Astrocyte (in vitro differentiated cells and primary cell): Measurements from ENCODE around the gene FMOD.
A peak's percentile ranks its signal among the peaks of the same experiment; 100 is the strongest.

Source experiments
- EZH2 ChIP-seq: IDR thresholded peaks from 2 replicates; pipeline ENCODE4 v1.6.1; 2012; ENCODE audit warnings: mild to moderate bottlenecking, low read length, inconsistent platforms; ENCODE audit not compliant: insufficient read depth
- TF ChIP-seq, protein P1 (sequence below): IDR thresholded peaks from 2 replicates; pipeline ENCODE4 v1.5.1; 2011; ENCODE audit warnings: low read depth, mild to moderate bottlenecking, inconsistent platforms, low read length, moderate library complexity; ENCODE audit not compliant: insufficient read depth

DNA sequence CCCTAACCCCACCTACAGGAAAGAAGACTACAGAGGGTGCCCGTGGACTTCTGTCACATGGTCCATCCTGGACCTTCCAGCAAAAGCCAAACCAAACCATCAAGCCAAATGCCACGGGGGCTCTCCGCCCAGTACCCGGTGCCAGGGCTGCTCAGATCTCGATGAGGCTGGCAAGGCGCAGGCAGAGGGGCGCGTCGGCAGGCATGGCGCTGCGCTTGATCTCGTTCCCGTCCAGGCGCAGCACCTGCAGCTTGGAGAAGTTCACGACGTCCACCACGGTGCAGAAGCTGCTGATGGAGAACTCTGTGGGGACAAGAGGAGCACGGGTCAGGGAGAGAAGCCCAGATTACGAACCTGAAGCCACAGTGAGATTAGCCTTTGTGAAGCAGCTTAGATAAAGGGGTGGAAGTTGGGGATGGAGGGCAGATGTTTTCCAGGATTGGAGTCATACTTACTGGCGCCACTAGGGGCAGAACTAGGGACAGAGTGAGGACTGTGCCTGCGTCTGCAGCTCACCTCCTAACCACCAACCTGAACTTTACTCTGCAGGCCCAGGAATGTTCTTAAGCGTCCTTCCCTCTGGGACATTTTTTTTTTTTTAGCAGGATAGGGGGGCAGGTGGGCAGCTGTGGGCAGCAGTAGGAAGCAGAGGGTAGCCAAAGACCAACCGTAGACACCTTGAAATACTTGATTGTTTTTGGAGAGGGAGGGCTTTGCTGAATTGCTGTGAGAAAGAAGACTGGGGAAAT is 8.6 kb downstream of the FMOD start:
- TF ChIP-seq EZH2 = no peak
- TF ChIP-seq, protein P1, sequence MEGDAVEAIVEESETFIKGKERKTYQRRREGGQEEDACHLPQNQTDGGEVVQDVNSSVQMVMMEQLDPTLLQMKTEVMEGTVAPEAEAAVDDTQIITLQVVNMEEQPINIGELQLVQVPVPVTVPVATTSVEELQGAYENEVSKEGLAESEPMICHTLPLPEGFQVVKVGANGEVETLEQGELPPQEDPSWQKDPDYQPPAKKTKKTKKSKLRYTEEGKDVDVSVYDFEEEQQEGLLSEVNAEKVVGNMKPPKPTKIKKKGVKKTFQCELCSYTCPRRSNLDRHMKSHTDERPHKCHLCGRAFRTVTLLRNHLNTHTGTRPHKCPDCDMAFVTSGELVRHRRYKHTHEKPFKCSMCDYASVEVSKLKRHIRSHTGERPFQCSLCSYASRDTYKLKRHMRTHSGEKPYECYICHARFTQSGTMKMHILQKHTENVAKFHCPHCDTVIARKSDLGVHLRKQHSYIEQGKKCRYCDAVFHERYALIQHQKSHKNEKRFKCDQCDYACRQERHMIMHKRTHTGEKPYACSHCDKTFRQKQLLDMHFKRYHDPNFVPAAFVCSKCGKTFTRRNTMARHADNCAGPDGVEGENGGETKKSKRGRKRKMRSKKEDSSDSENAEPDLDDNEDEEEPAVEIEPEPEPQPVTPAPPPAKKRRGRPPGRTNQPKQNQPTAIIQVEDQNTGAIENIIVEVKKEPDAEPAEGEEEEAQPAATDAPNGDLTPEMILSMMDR = peak; percentile 73
